ENCODE results near the gene USH2A.

- no peak for TF ChIP-seq EZH2phosphoT487 (IDR thresholded peaks at IDR 0.05; ENCODE audit: borderline replicate concordance)
- TF ChIP-seq, protein P1, sequence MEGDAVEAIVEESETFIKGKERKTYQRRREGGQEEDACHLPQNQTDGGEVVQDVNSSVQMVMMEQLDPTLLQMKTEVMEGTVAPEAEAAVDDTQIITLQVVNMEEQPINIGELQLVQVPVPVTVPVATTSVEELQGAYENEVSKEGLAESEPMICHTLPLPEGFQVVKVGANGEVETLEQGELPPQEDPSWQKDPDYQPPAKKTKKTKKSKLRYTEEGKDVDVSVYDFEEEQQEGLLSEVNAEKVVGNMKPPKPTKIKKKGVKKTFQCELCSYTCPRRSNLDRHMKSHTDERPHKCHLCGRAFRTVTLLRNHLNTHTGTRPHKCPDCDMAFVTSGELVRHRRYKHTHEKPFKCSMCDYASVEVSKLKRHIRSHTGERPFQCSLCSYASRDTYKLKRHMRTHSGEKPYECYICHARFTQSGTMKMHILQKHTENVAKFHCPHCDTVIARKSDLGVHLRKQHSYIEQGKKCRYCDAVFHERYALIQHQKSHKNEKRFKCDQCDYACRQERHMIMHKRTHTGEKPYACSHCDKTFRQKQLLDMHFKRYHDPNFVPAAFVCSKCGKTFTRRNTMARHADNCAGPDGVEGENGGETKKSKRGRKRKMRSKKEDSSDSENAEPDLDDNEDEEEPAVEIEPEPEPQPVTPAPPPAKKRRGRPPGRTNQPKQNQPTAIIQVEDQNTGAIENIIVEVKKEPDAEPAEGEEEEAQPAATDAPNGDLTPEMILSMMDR (conservative IDR thresholded peaks at IDR 0.05; ENCODE audit: low read length), result no peak
These were observed 625.4 kb downstream of the USH2A start for GRCh38 chr1:215797859-215798258.
